HS-5 (cell line): ENCODE measurements around the gene TIMM13.
"Not testable (repeated sequence)": the region's sequence is repeated elsewhere in the genome, so short reads cannot be mapped to it uniquely, and the experiment has no call there.

Source experiments
- DNase-seq: peaks from one replicate; pipeline ENCODE4 v3.0.0-alpha.2; 2012; ENCODE audit warnings: low read depth

Gene TIMM13

DNA sequence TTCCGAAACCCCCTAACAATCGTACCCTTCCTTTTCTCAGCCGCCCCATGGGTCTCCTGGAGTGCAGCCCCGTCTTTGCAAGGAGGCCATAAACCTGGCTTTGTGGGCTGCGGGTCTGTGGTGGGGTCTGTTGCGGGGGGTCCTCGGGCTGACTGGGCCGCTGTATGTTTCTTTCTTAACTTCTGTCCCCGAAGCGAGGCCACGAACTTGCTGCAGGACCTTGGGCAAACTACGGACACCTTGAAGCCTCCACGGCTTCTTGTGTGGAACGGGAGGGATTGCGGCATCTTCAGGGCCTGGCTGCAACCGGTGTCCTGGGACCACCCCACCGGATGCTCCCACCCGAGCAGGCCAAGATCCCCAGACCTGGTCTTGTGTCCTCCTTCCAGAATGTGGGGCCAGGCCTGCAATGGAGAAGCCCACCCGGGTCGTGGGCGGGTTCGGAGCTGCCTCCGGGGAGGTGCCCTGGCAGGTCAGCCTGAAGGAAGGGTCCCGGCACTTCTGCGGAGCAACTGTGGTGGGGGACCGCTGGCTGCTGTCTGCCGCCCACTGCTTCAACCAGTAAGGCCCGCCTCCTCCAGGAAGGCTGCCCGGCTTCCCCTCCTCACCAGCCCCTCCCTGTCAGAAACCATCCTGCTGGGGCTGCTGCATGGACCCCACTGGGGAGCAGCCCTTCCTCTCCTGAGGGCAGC, 12.0 kb downstream of the TIMM13 start:
- DNase-seq: no peak

DNA sequence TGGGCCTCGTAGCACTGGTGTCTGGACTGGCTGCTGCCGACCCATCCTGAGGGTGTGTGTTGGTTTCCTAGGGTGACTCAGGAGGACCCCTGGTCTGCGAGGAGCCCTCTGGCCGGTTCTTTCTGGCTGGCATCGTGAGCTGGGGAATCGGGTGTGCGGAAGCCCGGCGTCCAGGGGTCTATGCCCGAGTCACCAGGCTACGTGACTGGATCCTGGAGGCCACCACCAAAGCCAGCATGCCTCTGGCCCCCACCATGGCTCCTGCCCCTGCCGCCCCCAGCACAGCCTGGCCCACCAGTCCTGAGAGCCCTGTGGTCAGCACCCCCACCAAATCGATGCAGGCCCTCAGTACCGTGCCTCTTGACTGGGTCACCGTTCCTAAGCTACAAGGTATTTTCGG, 13.8 kb downstream of the TIMM13 start:
- no peak for DNase-seq

DNA sequence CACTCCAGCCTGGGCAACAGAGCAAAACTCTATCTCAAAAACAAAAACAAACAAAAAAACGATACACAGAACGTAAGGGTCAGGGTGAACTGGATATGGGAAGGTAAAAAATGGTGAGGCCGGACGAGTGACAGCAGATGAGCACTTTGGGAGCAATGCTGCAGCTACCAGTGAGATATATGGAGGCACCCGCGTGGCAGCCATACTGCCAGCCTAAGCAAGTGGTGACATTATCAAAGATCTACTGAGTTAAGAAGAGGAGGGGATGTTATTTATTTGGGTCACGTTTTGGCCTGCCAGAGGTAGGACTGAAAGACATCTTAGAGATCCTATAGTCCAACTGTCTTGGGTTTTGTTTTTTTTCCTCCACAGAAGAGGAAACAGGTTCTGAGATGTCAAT, 14.2 kb downstream of the TIMM13 start:
- no peak for DNase-seq

DNA sequence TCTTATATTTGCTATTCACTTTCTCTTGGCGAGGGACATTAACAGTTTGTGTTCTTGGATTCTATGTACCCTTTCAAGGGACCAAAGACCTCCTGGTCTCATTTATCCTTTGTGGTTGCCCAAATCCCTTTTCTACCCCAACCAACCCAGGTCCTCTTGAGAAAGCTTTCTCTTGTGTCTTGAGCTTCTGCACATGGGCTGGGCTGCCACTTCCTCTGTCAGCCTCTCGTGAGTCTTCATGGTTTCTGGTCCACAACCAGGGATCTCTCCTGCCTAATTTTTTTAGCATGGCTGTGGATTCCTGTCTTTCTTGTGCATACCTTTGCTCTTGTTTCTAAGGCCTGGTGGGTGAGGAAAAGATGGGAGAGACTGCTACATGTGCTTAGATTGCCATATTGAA, 14.9 kb downstream of the TIMM13 start:
- no peak for DNase-seq

DNA sequence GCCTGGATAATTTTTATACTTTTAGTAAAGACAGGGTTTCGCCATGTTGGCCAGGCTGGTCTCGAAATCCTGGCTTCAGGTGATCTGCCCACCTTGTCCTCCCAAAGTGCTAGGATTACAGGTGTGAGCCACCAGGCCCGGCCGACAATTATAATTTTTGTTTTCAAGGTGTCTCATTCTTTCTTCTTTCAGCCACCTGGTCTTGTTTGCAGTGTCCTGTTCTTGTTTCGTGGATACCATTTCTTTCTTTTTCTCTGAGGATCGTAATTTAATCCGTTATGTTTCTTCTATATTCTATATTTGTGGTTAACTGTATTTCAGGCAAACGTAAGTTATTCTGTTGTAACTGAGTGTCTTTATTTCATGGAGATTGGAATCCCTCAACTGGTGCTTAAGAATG, 15.7 kb downstream of the TIMM13 start:
- no peak for DNase-seq

DNA sequence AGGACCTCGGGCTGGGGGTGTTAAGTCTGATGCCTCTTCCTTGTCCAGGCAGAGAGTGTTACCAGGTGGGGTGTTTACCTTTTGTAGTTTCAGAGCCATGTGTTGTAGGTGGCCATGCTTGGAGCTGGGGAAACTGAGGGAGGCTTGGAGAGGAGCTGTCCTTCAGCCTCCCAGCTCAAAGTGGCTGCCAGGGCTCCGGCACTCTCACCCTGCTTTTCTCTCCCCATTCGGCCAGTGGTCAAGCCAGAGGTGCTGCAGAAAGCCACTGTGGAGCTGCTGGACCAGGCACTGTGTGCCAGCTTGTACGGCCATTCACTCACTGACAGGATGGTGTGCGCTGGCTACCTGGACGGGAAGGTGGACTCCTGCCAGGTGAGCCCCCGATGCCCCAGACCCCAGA, 17.4 kb downstream of the TIMM13 start:
- no peak for DNase-seq

DNA sequence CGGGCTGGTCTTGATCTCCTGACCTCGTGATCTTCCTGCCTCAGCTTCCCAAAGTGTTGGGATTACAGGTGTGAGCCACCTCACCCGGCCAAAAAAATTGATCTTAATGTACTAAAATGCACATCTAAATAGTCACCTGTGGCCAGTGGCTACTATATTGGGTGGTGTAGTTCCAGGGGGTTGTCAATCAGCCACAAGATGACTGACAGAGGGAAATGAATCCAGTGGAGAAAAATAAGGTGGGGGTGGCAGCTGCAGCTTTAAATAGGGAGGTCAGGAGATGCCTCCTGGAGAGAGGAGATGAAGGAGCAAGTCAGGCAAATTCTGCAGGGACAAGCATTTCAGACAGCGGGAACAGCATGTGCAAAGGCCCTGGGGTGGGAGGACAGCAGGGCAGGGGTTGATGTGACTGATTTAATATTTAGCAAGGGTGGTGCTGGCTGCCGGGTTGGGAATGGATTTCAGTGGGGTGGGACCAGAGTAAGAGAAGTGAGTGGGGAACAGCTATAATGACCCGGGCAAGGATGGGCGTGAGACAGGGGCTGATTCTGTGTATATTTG, 18.0 kb downstream of the TIMM13 start:
- no peak for DNase-seq

DNA sequence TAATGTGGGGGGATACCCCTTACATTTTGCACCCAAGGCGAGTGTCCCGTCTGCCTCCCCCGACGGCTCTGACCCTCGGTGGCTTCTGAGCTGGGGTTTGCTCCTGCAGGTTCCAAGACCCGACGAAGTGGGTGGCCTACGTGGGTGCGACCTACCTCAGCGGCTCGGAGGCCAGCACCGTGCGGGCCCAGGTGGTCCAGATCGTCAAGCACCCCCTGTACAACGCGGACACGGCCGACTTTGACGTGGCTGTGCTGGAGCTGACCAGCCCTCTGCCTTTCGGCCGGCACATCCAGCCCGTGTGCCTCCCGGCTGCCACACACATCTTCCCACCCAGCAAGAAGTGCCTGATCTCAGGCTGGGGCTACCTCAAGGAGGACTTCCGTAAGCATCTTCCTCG, 19.1 kb downstream of the TIMM13 start:
- DNase-seq: no peak

DNA sequence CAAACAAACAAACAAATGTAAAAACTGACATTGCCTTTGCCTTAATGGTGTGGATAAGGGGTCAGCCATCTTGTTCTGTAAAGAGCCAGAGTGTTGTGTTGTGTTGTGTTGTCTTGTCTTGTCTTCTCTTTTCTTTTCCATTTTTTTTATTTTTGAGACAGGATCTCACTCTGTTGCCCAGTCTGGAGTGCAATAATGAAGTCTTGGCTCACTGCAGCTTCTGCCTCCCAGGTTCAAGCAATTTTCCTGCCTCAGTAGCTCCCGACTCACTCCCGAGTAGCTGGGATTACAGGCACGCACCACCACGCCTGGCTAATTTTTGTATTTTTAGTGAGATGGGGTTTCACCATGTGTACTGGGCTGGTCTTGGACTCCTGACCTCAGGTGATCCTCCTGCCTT, 27.8 kb downstream of the TIMM13 start:
- DNase-seq: no peak

DNA sequence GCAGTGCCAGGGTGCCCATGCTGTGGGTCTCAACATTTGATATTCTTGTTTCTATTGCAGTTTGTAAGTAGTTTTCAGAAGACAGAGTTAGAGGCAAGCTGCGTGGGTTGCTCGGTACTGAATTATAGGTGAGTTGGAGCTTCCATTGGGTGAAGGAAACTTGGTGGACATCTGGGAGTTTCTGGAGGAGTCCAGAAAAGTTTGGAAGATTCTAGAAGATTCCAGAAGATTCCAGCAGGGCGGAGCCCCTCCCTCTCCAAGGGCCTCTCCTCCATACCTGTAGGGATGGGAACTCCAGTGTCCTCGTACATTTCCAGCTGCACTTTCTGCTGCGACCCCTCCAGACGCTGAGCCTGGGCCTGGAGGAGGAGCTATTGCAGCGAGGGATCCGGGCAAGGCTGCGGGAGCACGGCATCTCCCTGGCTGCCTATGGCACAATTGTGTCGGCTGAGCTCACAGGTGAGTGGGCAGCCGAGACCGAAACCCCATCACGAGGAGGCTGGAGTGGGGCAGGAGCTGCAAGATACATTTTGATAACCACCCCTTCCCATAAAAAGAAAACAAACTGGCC, 28.6 kb downstream of the TIMM13 start:
- DNase-seq: no peak

DNA sequence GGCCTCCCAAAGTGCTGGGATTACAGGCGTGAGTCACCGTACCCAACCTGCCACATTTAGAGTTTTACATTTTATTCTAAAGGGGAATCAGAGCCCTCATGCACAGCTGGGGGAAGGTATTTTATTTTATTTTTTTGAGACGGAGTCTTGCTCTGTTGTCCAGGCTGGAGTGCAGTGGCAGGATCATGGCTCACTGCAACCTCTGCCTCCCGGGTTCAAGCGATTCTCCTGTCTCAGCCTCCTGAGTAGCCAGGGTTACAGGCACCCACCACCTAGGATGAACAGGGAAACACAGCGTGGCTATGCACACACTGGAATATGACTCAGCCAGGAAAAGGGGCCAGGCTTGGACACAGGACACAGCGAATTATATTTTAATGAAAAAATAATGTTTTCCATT, 30.2 kb downstream of the TIMM13 start:
- not testable (repeated sequence) for DNase-seq

DNA sequence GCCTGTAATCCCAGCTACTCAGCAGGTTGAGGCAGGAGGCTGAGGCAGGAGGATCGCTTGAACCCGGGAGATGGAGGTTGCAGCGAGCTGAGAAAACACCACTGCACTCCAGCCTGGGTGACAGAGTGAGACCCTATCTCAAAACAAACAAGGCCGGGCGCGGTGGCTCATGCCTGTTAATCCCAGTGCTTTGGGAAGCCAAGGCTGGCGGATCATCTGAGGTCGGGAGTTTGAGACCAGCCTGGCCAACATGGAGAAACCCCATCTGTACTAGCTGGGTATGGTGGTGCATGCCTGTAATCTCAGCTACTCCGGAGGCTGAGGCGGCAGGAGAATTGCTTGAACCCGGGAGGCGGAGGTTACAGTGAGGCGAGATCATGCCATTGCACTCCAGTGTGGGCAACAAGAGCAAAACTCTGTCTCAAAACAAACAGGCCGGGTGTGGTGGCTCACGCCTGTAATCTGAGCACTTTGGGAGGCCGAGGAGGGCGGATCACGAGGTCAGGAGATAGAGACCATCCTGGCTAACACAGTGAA, 32.0 kb downstream of the TIMM13 start:
- not testable (repeated sequence) for DNase-seq

DNA sequence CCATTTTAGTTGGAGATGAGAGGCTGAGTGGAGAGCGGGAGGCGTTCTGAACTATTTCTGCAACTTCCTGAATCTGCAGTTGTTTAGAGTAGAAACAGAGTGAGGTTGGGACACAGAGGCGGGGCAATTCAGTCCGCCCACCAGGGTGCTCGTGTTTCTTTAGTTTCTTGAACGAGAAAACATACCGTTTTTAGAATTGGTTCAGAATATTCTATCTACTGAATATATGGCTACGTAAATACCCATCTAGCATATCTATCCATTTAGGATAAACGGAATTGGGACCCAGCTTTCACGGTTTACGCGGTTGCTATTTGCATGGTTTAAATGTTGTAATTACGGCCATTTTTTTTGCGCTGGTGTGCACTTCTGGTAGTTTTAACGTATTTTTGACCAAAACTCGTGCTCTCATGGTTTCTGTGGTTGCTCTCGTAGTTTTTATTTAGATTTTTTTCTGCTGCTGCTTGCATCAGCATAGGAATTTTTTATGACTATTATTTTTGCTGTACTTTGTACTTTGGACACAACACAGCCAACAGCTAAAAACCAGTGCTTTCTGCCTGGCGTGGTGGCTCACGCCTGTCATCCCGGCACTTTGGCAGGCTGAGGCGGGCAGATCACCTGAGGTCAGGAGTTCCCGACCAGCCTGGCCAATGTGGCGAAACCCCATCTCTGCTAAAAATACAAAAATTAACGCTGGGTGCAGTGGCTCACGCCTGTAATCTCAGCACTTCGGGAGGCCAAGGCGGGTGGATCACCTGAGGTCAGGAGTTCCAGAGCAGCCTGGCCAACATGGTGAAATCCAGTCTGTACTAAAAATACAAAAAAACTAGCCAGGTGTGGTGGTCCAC, 32.7 kb downstream of the TIMM13 start:
- DNase-seq: no peak

DNA sequence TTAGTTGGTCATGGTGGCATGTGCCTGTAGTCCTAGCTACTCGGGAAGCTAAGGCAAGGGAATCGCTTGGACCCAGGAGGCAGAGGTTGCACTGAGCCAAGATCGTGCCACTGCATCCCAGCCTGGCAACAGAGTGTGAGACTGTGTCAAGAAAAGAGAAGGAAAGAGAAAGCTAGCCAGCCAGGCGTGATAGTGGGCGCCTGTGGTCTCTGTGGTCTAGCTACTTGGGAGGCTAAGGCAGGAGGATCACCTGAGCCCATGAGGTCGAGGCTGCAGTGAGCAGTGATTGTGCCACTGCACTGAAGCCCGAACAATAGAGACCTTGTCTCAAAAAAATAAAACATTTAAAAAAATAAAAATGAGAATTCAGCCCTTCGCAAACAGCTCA, 33.3 kb downstream of the TIMM13 start:
- no peak for DNase-seq

DNA sequence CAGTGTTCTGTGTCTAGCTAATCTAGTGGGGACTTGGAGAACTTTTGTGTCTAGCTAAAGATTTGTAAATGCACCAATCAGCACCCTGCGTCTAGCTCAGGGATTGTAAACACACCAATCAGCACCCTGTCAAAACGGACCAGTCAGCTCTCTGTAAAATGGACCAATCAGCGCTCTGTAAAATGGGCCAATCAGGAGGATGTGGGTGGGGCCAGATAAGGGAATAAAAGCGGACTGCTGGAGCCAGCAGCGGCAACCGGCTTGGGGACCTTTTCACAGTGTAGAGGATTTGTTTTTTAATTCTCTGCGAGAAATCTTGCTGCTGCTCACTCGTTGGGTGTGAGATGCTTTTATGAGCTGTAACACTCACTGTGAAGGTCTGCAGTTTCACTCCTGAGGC, 34.5 kb downstream of the TIMM13 start:
- not testable (repeated sequence) for DNase-seq

DNA sequence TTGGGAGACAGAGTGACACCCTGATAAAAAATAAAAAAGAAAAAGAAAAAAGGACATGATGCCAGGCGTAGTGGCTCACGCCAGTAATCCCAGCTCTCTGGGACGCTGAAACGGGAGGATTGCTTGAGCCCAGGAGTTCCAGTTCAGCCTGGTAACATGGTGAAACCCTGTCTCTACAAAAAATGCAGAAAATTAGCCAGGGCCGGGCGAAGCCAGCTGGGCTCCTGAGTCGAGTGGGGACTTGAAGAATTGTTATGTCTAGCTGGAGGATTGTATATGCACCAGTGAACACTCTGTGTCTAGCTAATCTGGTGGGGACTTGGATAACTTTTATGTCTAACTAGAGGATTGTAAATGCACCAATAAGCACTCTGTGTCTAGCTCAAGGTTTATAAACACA, 35.0 kb downstream of the TIMM13 start:
- no peak for DNase-seq

DNA sequence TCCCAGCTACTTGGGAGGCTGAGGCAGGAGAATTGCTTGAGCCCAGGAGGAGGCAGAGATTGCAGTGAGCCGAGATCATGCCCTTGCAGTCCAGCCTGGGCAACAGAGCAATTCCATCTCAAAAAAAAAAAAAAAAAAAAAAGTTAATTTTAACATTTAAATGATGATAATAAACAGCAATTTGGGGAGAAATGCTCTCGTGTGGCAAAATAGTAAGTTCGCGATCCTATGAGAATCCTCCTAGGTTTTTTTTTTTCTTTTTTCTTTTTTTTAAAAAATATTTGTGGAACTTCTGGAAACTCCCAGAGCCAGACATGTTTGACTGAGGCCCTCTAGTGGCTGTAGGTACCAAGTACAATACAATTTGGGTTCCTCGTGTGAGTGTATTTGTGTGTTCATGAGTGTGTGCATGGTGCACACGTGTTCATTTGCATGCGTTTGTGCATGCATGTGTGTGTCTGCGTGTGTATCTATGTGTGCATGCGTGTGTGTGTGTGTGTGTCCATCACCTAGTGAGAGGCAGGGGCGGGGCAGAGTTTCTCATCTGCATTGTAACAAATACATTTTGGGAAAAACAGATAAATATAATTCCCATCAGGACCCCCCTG, 36.2 kb downstream of the TIMM13 start:
- DNase-seq: no peak

DNA sequence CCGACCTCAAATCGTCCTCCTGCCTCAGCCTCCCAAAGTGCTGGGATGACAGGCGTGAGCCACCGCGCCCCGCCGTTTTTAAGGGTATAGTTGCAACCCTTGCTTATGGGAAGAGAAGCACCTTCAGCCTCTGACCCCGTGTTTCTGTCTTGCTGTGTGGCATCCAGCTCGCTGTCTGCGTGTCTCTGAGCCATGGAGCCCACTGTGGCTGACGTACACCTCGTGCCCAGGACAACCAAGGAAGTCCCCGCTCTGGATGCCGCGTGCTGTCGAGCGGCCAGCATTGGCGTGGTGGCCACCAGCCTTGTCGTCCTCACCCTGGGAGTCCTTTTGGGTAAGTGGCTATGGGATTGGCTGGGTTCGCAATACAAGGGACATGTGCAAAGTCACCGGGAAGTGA, 37.8 kb downstream of the TIMM13 start:
- DNase-seq: no peak

DNA sequence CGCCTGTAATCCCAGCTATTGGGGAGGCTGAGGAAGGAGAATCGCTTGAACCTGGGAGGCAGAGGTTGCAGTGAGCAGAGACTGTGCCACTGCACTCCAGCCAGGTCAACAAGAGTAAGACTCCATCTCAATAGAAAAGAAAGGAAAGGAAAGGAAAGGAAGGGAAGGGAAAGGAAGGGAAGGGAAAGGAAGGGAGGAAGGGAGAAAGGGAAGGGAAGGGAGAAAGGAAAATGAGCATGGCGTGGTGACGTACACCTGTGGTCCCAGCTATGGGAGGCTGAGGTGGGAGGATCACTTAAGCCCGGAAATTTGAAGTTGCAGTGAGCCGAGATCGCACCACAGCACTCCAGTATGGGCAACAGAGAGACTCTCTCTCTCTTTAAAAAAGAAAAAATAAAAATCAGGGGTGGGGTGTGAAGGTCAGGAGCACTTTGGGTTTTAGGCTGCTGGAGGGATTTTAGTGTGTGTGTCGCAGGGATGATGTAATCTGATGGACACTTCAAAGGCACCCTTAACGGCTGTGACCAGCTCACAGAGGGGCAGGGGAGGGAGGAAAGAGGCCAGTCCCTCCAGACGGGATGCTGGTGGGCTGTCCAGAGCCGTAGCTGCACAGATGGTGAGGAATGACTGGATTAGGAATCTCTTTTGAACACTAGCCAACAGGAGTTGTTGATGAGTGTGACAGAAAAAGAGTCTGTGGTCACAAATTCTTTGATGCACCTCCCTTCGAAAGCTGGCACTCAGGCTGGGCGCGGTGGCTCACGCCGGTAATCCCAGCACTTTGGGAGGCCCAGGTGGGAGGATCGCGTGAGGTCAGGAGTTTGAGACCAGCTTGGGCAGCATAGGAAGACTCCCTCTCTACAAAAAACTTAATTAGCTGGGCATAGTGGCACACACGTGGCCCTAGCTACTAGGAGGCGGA, 39.8 kb downstream of the TIMM13 start:
- no peak for DNase-seq

DNA sequence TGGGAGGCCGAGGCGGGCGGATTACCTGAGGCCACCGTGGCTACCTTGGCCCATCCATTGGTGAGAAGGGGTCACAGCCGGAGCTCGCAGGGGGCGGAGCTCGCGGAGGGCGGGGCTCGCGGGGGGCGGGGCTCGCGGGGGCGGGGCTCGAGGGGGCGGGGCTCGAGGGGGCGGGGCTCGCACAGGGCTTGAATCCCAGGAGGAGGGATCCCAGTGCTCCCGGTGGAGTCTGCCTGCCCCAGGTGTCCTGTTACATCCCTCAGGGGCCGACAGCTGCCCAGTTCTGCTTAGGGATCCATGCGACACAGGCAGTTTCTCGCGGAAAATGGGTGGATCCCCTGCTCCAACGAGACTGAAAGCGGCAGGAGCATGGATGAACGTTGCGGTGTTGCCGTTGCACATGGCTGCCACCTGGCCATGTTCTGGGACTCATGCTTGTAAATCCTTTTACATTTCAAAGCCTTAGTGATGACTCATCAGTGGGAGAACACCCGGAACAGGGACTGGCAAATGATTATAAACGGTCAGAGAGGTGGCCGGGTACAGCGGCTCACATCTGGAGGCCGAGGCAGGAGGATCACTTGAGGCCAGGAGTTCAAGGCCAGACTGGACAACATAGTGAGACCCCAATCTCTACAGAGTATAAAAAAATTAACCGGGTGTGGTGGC, 42.2 kb downstream of the TIMM13 start:
- DNase-seq: peak; percentile 48
